Coronary artery (tissue), 2 donors: ENCODE results near the gene ANKMY2.

Experiments used
- DNase-seq: peaks from one replicate; pipeline ENCODE4 v3.0.0-alpha.2; 2017; ENCODE audit warnings: low spot score
- H3K27ac ChIP-seq, 2 donors: fragments of 200-600 bp; sonication (generic); one replicate each; pipeline ENCODE4 v1.5.1; 2016 to 2019
- H3K4me3 ChIP-seq: fragments of 200-600 bp; sonication (generic); 2 replicates; pipeline ENCODE4 v1.5.1; 2016; ENCODE audit warnings: mild to moderate bottlenecking, moderate library complexity
- CTCF ChIP-seq: fragments of 200-600 bp; sonication (generic); IDR thresholded peaks from one replicate; pipeline ENCODE4 v1.5.1; 2019; ENCODE audit warnings: antibody characterized with exemption

Gene ANKMY2

DNA sequence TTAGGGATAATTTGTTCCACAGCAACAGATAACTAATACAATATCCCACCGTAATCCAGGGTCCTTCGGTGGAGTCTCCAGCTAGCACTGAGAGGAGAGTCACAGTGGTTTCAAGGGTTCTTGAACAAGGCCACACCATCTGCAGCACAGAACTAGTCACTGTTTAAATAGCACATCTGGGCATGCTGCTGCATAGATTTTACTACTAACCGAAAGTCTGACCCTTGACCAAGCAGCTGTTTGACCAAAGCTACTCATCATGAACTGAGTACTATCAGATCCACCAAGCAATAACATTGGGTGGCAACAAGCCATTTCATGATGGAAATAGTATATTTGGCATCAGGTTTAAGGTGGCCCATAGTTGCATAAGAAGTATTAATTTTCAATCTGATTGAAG is 53.2 kb downstream of the ANKMY2 start:
- no peak for DNase-seq
- Histone ChIP-seq H3K4me3 (no peak overlapping the region), H3K27ac (no peak overlapping the region)
- no peak for TF ChIP-seq CTCF

DNA sequence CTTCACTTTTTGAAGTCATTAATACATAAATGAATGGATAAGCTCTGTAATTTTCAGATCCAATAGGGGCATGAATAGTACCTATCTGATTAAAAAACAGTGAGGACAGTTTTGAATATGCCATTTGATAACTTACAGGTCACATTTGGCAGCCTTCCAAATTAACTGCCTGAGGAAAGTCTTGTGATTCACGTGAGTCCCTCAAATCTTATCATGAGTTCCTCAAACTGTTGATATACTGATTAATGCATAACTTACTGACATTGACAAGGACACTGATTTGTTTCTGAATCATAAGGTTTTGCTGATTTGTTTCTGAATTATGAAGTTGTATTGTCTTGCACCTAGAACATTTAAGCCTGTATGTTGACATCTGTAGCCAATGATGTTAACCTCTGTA is 55.1 kb downstream of the ANKMY2 start:
- Histone ChIP-seq H3K4me3 (no peak overlapping the region), H3K27ac (no peak overlapping the region)
- DNase-seq = no peak
- no peak for TF ChIP-seq CTCF

GRCh38 chr7:16589881-16590280 is 55.7 kb downstream of the ANKMY2 start:
- Histone ChIP-seq H3K4me3 (no peak overlapping the region), H3K27ac (no peak overlapping the region)
- TF ChIP-seq CTCF = no peak
- no peak for DNase-seq

- no peak for TF ChIP-seq CTCF
- Histone ChIP-seq H3K27ac (no peak overlapping the region), H3K4me3 (no peak overlapping the region)
- no peak for DNase-seq
Observed at GRCh38 chr7:16587790-16588189, 57.8 kb downstream of the ANKMY2 start.

DNA sequence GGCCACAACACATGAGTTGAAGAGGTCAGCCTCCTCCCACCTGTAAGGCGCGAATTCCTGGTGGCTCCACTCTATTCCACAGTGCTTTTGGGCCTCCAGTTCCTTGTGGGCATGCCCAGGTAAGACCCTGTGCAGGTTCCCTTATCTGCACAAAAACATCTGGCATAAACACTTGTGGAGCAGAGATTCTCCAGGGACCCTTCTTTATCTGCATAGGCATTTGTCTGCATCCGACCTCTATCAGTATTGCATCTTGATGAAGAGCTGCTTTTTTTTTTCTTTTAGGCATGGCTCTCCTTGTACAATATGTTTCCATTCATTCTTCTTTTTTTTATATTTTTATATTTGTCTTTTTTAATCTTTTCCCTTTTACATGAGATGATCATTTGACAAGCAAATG is 58.4 kb downstream of the ANKMY2 start:
- no peak overlapping the region for H3K4me3 ChIP-seq
- no peak for DNase-seq
- TF ChIP-seq CTCF = no peak
- no peak overlapping the region for H3K27ac ChIP-seq

DNA sequence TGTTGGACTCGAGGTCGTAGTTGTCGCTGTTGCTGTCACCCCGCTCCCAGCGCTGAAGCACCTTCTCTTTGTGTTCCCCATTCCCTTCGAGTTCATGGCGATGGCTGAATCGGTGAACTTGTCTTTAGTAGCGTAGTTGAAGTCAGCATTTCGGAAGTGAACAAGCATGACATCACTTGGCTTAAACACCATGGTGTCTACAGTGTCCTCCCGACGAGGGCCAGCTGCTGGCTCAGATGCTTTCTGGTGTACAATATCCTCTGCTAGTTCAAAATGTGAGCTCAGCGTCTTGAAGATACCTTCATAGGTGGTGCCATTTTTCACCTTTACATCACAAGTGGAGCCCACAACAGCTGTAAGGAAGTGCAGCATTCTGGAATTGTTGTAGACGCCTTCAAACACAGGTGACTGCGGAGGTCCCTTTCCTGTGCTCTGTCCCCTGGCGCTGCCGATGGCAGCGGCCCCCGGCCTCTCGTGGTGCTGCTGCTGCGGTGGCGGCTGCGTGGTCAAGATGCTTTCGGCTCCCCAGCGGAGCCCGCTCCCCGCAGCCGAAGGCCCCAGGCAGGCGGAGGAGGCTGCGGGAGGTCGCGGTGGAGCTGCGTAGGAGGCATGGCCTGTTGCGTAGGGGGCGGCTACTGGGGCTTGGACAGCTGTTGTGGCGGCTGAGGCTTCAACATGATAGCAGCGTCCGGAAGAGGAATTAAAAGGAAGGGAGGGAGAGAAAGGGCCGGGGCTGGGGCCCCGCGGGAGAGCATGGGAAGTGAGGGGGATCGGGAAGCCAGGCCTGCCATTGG is 59.3 kb downstream of the ANKMY2 start:
- H3K27ac ChIP-seq = no peak overlapping the region
- no peak for DNase-seq
- H3K4me3 ChIP-seq = no peak overlapping the region
- no peak for TF ChIP-seq CTCF

DNA sequence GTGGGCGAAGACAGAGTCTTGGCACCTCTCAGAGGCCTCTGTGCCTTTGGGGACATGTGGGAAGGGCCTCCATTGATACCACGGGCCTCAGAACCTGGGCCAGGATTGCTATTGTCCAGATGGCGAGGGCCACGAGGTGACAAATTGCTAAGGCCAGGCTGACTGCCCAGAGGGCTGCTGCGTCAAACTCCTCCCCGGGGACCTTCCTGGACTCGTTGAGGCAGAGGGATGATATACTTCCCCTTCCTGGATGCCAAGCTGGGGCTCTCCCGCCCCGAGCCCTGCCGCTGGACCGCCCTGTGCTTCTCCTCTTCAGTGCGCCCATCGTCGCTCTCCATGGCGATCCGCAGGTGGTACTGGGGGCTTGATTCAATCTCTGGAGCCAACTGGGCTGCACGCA is 60.0 kb downstream of the ANKMY2 start:
- DNase-seq = no peak
- no peak for TF ChIP-seq CTCF

More for the DNA sequence above, 60.0 kb downstream of the ANKMY2 start:
- Histone ChIP-seq H3K4me3 (no peak overlapping the region), H3K27ac (no peak overlapping the region)
